ENCODE measurements around the gene TOX2.

TOX2 gene

GRCh38 chr20:44080064-44080463, 165.4 kb downstream of the TOX2 start:
- no peak for DNase-seq (ENCODE audit: low read depth, low spot score)

GRCh38 chr20:44080646-44081267, 166.1 kb downstream of the TOX2 start:
- peak; percentile 56 for DNase-seq (ENCODE audit: low read depth, low spot score)

GRCh38 chr20:44081476-44081875, 166.8 kb downstream of the TOX2 start:
- DNase-seq (ENCODE audit: low read depth, low spot score) = no peak

GRCh38 chr20:44081888-44082287, 167.2 kb downstream of the TOX2 start:
- no peak for DNase-seq (ENCODE audit: low read depth, low spot score)

- no peak for DNase-seq (ENCODE audit: low read depth, low spot score)
Measured at GRCh38 chr20:44083220-44083933, 168.7 kb downstream of the TOX2 start.

- no peak for DNase-seq (ENCODE audit: low read depth, low spot score)
Measured at GRCh38 chr20:44084439-44084838, 169.8 kb downstream of the TOX2 start.

- no peak for DNase-seq (ENCODE audit: low read depth, low spot score)
Measured at GRCh38 chr20:44084891-44085290, 170.2 kb downstream of the TOX2 start.

- no peak for DNase-seq (ENCODE audit: low read depth, low spot score)
Measured at GRCh38 chr20:44085616-44086434, 171.2 kb downstream of the TOX2 start.

GRCh38 chr20:44087051-44087856, 172.6 kb downstream of the TOX2 start:
- DNase-seq (ENCODE audit: low read depth, low spot score) = no peak

- DNase-seq (ENCODE audit: low read depth, low spot score) = no peak
Measured at GRCh38 chr20:44087857-44088120, 173.1 kb downstream of the TOX2 start.

- DNase-seq (ENCODE audit: low read depth, low spot score) = no peak
Measured at GRCh38 chr20:44089987-44090674, 175.5 kb downstream of the TOX2 start.

- DNase-seq (ENCODE audit: low read depth, low spot score) = no peak
Measured at GRCh38 chr20:44091026-44091425, 176.4 kb downstream of the TOX2 start.

GRCh38 chr20:44092551-44093248, 178.0 kb downstream of the TOX2 start:
- DNase-seq (ENCODE audit: low read depth, low spot score) = no peak

GRCh38 chr20:44093249-44093582, 178.6 kb downstream of the TOX2 start:
- DNase-seq (ENCODE audit: low read depth, low spot score) = no peak

- DNase-seq (ENCODE audit: low read depth, low spot score) = no peak
Measured at GRCh38 chr20:44095831-44096230, 181.2 kb downstream of the TOX2 start.

GRCh38 chr20:44097521-44098255, 183.0 kb downstream of the TOX2 start:
- DNase-seq (ENCODE audit: low read depth, low spot score) = no peak

- DNase-seq (ENCODE audit: low read depth, low spot score) = no peak
Measured at GRCh38 chr20:44098256-44098630, 183.6 kb downstream of the TOX2 start.

GRCh38 chr20:44098657-44099056, 184.0 kb downstream of the TOX2 start:
- DNase-seq (ENCODE audit: low read depth, low spot score) = no peak

- no peak for DNase-seq (ENCODE audit: low read depth, low spot score)
Measured at GRCh38 chr20:44099832-44100231, 185.2 kb downstream of the TOX2 start.

- no peak for DNase-seq (ENCODE audit: low read depth, low spot score)
Measured at GRCh38 chr20:44102582-44102981, 187.9 kb downstream of the TOX2 start.

Measured in smooth muscle cell of the brain vasculature (primary cell).